Mucosa of descending colon (tissue), 3 donors: ENCODE data around the gene SPAG16. TPM values are rescaled to one million over a fixed set of nuclear protein-coding genes. Genes with fewer than 3 reads are reported as not detected.

Source experiments
- ATAC-seq: fragments of 200-7000 bp; cut with Tn5 transposase; one replicate; pipeline ENCODE4 v1.9.1; 2020; ENCODE audit warnings: mild to moderate bottlenecking, moderate library complexity
- DNase-seq, 3 donors: peaks; one replicate each; pipeline ENCODE4 v3.0.0-alpha.2; 2020
- H3K36me3 ChIP-seq: fragments of 200-600 bp; one replicate; pipeline ENCODE4 v1.8.0; 2021; ENCODE audit warnings: low read depth, mild to moderate bottlenecking
- H3K4me1 ChIP-seq: fragments of 200-600 bp; one replicate; pipeline ENCODE4 v1.8.0; 2021; ENCODE audit warnings: low read depth, mild to moderate bottlenecking
- H3K4me3 ChIP-seq: fragments of 200-600 bp; one replicate; pipeline ENCODE4 v1.8.0; 2021; ENCODE audit warnings: mild to moderate bottlenecking
- H3K9me3 ChIP-seq: fragments of 200-600 bp; one replicate; pipeline ENCODE4 v1.8.0; 2021; ENCODE audit warnings: mild to moderate bottlenecking
- intact Hi-C, 2 donors: fragments of 100-400 bp; cut with DNase I in 1 of 2; cut with micrococcal nuclease in 1 of 2; formaldehyde crosslinking; loops; one replicate each; pipeline versions ENCODE4 v1.11.0 to v1.11.1; 2022; cut with DNase I, micrococcal nuclease
- total RNA-seq, 3 donors: library from RNA; stranded (reverse); fragmentation: NEBNext Ultra II Directional in 2 of 3; extraction: Animal tissue kit (Norgen Biotek cat#: 25700) in 2 of 3; gene quantifications; one replicate each; pipeline versions ENCODE4 v1.2.1 to v1.2.4, GENCODE V29; 2021 to 2023
- TF ChIP-seq, protein P1 (sequence below): fragments of 200-600 bp; IDR thresholded peaks from one replicate; pipeline ENCODE4 v1.8.0; 2022; ENCODE audit warnings: antibody characterized with exemption, mild to moderate bottlenecking
- donor health status: DM: no; HTN: no; CAD: no; lungs with moderate emphysema.
- donor health status: DM: no; HTN: no; CAD: no.
- donor health status: DM: no; HTN: yes; CAD: no.

The SPAG16 gene
- total RNA-seq, 3 donors from 2014 or later: 18.1 to 20.3 (median 18.5) TPM

GRCh38 chr2:214006601-214007000, 722.3 kb downstream of the SPAG16 start:
- Histone ChIP-seq H3K9me3 (no peaks in the 10 kb centered on the region), H3K4me1 (no peaks in the 10 kb centered on the region), H3K4me3 (no peak overlapping the region), H3K36me3 (no peaks in the 10 kb centered on the region)
- intact Hi-C loops: no loop called here
- no peak for DNase-seq
- no peak for ATAC-seq
- TF ChIP-seq, protein P1, sequence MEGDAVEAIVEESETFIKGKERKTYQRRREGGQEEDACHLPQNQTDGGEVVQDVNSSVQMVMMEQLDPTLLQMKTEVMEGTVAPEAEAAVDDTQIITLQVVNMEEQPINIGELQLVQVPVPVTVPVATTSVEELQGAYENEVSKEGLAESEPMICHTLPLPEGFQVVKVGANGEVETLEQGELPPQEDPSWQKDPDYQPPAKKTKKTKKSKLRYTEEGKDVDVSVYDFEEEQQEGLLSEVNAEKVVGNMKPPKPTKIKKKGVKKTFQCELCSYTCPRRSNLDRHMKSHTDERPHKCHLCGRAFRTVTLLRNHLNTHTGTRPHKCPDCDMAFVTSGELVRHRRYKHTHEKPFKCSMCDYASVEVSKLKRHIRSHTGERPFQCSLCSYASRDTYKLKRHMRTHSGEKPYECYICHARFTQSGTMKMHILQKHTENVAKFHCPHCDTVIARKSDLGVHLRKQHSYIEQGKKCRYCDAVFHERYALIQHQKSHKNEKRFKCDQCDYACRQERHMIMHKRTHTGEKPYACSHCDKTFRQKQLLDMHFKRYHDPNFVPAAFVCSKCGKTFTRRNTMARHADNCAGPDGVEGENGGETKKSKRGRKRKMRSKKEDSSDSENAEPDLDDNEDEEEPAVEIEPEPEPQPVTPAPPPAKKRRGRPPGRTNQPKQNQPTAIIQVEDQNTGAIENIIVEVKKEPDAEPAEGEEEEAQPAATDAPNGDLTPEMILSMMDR: no peak

DNA sequence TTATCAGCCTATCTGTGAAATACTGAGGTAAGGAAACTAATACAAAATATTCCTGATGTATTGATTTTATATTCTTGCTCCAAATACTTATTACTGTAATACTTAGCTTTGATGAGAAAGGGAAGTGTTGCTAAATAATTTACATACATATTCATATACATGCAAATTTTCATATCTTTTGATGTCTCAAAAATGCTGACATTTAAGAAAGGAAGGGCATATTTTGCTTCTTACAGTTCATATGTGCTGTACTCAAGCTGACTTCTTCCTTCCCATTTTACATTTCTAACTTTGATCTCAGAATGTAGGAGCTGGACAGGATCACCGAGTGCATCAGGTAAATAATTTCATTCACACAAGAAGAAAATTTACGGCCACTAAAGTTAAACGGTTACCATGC, 727.4 kb downstream of the SPAG16 start:
- no peak for ATAC-seq
- intact Hi-C loops: no loop called here
- H3K9me3 ChIP-seq: no peaks in the 10 kb centered on the region
- H3K36me3 ChIP-seq: no peaks in the 10 kb centered on the region
- TF ChIP-seq, protein P1: no peak
- no peaks in the 10 kb centered on the region for H3K4me1 ChIP-seq
- DNase-seq: no peak
- no peak overlapping the region for H3K4me3 ChIP-seq

- intact Hi-C loops: no loop called here
- no peaks in the 10 kb centered on the region for H3K4me1 ChIP-seq
- no peak overlapping the region for H3K4me3 ChIP-seq
- ATAC-seq: no peak
- no peak for DNase-seq
- TF ChIP-seq, protein P1: no peak
- H3K36me3 ChIP-seq: no peaks in the 10 kb centered on the region
- H3K9me3 ChIP-seq: no peaks in the 10 kb centered on the region
Measured at GRCh38 chr2:214014551-214015220, 730.4 kb downstream of the SPAG16 start.

DNA sequence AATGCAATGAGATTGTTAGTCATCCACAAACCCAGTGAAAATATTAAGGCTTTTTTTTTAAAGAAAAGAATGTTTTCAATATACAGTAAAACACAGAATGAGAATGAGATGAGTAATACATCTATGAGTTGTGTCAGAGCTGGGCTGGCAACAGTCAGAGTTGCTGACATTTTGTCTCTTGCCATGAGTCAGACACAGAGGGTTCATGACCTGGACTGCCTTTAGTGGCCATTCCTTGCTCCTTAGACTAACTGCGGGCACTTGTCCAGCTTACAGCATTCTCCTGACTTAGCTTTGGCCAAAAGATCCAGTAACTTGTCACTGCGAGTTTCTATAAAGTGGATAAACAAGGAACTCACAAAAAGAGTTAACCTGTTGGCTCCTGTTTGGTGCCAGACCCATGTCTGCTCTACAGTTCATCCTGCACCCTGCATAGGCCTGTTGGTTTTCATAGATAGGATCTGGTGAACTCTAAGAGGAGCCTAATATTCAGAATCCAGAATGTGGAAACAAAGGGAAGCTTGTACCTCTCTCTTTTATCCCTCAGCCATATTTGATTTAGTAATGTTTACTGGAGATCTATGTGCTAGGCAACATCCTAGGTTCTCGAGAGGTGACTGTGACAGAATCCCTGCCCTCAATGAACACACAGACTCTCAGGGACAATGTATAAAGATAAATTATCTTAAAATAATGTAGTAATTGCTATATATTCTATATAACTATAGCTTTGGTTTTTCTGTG, 735.1 kb downstream of the SPAG16 start:
- Histone ChIP-seq H3K9me3 (no peaks in the 10 kb centered on the region), H3K4me3 (no peak overlapping the region), H3K36me3 (no peaks in the 10 kb centered on the region), H3K4me1 (no peaks in the 10 kb centered on the region)
- TF ChIP-seq, protein P1: no peak
- no peak for DNase-seq
- intact Hi-C loops: no loop called here
- no peak for ATAC-seq

- no peaks in the 10 kb centered on the region for H3K36me3 ChIP-seq
Measured at GRCh38 chr2:214019973-214020345, 735.7 kb downstream of the SPAG16 start.

More at GRCh38 chr2:214019973-214020345, 735.7 kb downstream of the SPAG16 start:
- no peaks in the 10 kb centered on the region for H3K4me1 ChIP-seq
- TF ChIP-seq, protein P1: no peak
- intact Hi-C loops: no loop called here
- ATAC-seq (no peak), DNase-seq (no peak)
- no peak overlapping the region for H3K4me3 ChIP-seq
- H3K9me3 ChIP-seq: no peaks in the 10 kb centered on the region
